ENCODE results near the gene FRRS1L.

Gene FRRS1L, protein sequence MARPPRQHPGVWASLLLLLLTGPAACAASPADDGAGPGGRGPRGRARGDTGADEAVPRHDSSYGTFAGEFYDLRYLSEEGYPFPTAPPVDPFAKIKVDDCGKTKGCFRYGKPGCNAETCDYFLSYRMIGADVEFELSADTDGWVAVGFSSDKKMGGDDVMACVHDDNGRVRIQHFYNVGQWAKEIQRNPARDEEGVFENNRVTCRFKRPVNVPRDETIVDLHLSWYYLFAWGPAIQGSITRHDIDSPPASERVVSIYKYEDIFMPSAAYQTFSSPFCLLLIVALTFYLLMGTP

DNA sequence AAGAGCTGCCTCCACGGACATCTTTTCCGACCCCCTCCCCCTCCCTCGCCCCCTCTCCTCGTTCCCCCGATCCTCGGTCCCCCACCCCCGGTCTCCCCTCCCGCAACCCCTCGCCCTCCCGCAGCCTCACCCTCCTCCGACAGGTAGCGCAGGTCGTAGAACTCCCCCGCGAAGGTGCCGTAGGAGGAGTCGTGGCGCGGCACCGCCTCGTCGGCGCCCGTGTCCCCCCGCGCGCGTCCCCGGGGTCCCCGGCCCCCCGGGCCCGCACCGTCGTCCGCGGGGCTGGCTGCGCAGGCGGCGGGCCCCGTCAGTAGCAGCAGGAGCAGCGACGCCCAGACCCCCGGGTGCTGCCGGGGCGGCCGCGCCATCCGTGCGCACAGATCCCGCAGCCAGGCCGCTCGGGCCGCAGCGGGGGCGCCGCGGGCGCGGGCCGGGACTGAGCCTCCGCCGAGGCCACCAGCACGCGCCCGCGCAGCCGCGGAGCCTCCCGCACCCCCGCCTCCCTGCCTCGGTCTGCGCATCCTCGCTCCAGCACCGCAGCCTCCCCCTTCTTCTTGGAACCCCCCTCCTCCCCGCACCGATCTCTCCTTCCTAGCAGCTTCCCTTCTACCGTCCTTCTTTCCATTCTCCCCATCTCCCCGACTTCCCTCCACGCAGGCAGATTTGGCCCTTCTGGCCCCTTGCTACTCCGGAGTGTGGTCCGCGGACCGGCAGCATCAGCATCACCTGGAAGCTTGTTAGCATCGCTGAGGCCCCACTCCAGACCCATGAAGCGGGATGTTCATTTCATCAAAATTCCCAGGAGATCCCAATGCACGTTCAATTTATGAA is at the start of gene FRRS1L:
Gene FRRS1L, minus strand, starts transcription at position 479 of the 831 bp plus-strand sequence. Its CDS starts 111 bp downstream, at position 368.
- no peaks in the 10 kb centered on the region for H3K36me3 ChIP-seq (ENCODE audit: control insufficient read depth in 2 of 2, insufficient read depth in 2 of 2, low read length in 2 of 2)
- H3K9ac ChIP-seq (ENCODE audit: low read length in 2 of 2): peak within 1 kb of the TSS in 1 of 2 donors; percentile 45
- H3K4me1 ChIP-seq (ENCODE audit: control insufficient read depth, insufficient read depth, low read length): peaks cover 4% of the 10 kb centered on the region
- H3K9me3 ChIP-seq (ENCODE audit: control insufficient read depth in 2 of 2, low read length in 2 of 2): peaks cover 3 to 4% of the 10 kb centered on the region in 2 donors
- H3K27ac ChIP-seq (ENCODE audit: low read length): no peak within 1 kb of the TSS
- H3K4me3 ChIP-seq (ENCODE audit: low read length in 2 of 2): peak within 1 kb of the TSS; percentile 74 to 77
- peaks cover 2 to 3% of the 10 kb centered on the region in 2 donors for H3K27me3 ChIP-seq (ENCODE audit: control insufficient read depth in 1 of 2, insufficient read depth in 2 of 2, low read length in 2 of 2)

DNA sequence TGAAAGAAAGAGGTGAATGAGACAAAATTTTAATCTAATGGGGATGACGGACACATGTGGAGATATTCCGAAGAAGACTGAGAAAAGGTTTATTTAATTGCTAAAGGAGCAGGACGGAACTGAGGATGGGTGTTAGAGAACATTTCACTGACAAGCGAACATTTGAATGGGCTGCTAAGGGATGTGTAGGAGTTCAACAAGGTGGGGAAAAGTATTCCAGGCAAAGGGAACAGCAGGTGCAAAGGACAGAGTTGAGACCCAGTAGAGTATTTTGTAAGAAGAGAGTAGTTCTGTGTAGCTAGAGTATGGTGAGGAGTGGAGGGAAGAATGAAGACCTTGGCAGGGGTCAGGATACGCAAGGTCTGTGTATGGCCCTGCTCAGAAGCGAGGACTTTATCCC is 47.4 kb upstream of the FRRS1L start:
- Histone ChIP-seq H3K4me3 (ENCODE audit: low read length in 2 of 2) (no peak overlapping the region), H3K9ac (ENCODE audit: low read length in 2 of 2) (no peak overlapping the region), H3K36me3 (ENCODE audit: control insufficient read depth in 2 of 2, insufficient read depth in 2 of 2, low read length in 2 of 2) (no peaks in the 10 kb centered on the region), H3K27me3 (ENCODE audit: control insufficient read depth in 1 of 2, insufficient read depth in 2 of 2, low read length in 2 of 2) (no peaks in the 10 kb centered on the region), H3K9me3 (ENCODE audit: control insufficient read depth in 2 of 2, low read length in 2 of 2) (no peaks in the 10 kb centered on the region), H3K27ac (ENCODE audit: low read length) (no peak overlapping the region), H3K4me1 (ENCODE audit: control insufficient read depth, insufficient read depth, low read length) (no peaks in the 10 kb centered on the region)

- H3K9ac ChIP-seq (ENCODE audit: low read length in 2 of 2): no peak overlapping the region
- H3K9me3 ChIP-seq (ENCODE audit: control insufficient read depth in 2 of 2, low read length in 2 of 2): no peaks in the 10 kb centered on the region
- H3K27ac ChIP-seq (ENCODE audit: low read length): no peak overlapping the region
- no peaks in the 10 kb centered on the region for H3K36me3 ChIP-seq (ENCODE audit: control insufficient read depth in 2 of 2, insufficient read depth in 2 of 2, low read length in 2 of 2)
- no peak overlapping the region for H3K4me3 ChIP-seq (ENCODE audit: low read length in 2 of 2)
- H3K27me3 ChIP-seq (ENCODE audit: control insufficient read depth in 1 of 2, insufficient read depth in 2 of 2, low read length in 2 of 2): no peaks in the 10 kb centered on the region
- H3K4me1 ChIP-seq (ENCODE audit: control insufficient read depth, insufficient read depth, low read length): no peaks in the 10 kb centered on the region
Measured at GRCh38 chr9:109213285-109214121, 46.5 kb upstream of the FRRS1L start.

DNA sequence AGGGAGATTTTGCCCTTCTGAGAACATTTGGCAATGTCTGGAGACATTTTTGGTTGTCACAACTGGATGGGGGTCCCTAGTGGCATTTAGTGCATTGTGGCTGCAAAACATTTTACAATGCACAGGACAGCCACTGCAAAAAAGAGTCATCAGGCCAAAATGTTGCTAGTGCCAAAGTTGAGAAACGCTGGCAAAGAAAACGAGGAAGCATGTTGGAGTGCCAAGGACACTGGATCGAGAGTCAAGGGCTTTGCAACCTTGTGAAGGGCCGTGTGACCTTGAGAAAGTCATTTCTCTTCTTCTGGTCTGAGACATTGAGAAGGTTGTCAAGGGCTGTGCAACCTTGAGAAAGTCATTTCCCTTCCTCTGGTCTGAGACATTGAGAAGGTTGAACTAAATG is 45.7 kb upstream of the FRRS1L start:
- H3K36me3 ChIP-seq (ENCODE audit: control insufficient read depth in 2 of 2, insufficient read depth in 2 of 2, low read length in 2 of 2): no peaks in the 10 kb centered on the region
- no peak overlapping the region for H3K9ac ChIP-seq (ENCODE audit: low read length in 2 of 2)
- no peak overlapping the region for H3K4me3 ChIP-seq (ENCODE audit: low read length in 2 of 2)
- no peaks in the 10 kb centered on the region for H3K27me3 ChIP-seq (ENCODE audit: control insufficient read depth in 1 of 2, insufficient read depth in 2 of 2, low read length in 2 of 2)
- no peaks in the 10 kb centered on the region for H3K9me3 ChIP-seq (ENCODE audit: control insufficient read depth in 2 of 2, low read length in 2 of 2)
- no peak overlapping the region for H3K27ac ChIP-seq (ENCODE audit: low read length)
- no peaks in the 10 kb centered on the region for H3K4me1 ChIP-seq (ENCODE audit: control insufficient read depth, insufficient read depth, low read length)

DNA sequence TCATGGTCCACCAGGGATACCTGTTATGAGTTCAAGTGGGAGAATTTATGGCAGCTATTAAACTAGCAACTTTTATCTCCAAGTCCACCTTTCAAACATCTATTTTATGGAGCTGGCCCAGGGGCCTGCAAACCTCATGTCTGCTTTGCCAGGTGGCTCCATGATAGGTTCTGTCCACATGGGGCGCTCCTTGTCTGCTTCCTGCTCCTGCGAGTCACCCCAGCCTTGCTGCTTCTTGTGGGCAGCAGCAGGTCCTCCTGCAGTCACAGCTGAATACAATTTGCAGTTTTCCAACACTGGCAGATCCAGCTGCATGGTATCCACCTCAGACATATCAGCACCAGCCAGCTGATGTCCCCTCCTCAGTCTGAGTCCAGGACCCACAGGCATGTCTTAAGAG is 39.6 kb upstream of the FRRS1L start:
- no peaks in the 10 kb centered on the region for H3K36me3 ChIP-seq (ENCODE audit: control insufficient read depth in 2 of 2, insufficient read depth in 2 of 2, low read length in 2 of 2)
- no peak overlapping the region for H3K27ac ChIP-seq (ENCODE audit: low read length)
- no peak overlapping the region for H3K4me3 ChIP-seq (ENCODE audit: low read length in 2 of 2)
- no peak overlapping the region for H3K9ac ChIP-seq (ENCODE audit: low read length in 2 of 2)
- H3K4me1 ChIP-seq (ENCODE audit: control insufficient read depth, insufficient read depth, low read length): no peaks in the 10 kb centered on the region
- H3K9me3 ChIP-seq (ENCODE audit: control insufficient read depth in 2 of 2, low read length in 2 of 2): no peaks in the 10 kb centered on the region
- H3K27me3 ChIP-seq (ENCODE audit: control insufficient read depth in 1 of 2, insufficient read depth in 2 of 2, low read length in 2 of 2): no peaks in the 10 kb centered on the region

GRCh38 chr9:109205526-109205925 is 38.5 kb upstream of the FRRS1L start:
- Histone ChIP-seq H3K9me3 (ENCODE audit: control insufficient read depth in 2 of 2, low read length in 2 of 2) (no peaks in the 10 kb centered on the region), H3K36me3 (ENCODE audit: control insufficient read depth in 2 of 2, insufficient read depth in 2 of 2, low read length in 2 of 2) (no peaks in the 10 kb centered on the region), H3K4me3 (ENCODE audit: low read length in 2 of 2) (no peak overlapping the region), H3K27ac (ENCODE audit: low read length) (no peak overlapping the region), H3K9ac (ENCODE audit: low read length in 2 of 2) (no peak overlapping the region), H3K4me1 (ENCODE audit: control insufficient read depth, insufficient read depth, low read length) (no peaks in the 10 kb centered on the region), H3K27me3 (ENCODE audit: control insufficient read depth in 1 of 2, insufficient read depth in 2 of 2, low read length in 2 of 2) (no peaks in the 10 kb centered on the region)

DNA sequence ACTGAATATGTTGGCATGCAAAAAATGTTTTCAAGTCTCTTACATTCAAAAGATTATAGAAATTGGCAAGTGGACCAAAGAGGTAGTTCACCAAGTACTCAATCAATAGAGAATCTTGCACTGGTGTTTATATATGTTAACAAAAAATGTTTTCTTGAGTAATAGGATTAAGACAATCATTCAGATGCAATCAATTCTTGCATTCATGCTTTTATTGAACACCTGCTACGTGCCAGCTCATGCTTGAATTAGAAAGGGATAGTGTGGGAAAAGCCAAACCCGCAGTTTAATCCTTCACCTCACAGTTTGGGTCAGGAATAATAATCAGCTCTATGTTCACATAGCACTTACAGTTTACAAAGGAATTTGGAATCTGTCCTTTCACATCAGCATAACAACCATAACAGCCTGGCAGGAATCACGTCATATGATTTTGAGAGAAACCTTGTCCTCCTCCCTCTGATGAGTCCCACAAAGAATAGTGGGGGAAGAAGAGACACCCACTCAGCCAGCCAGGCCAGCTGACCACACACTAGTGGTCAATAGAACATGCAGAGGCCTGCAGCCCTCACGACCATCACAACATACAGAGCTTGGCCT is 36.8 kb upstream of the FRRS1L start:
- H3K27ac ChIP-seq (ENCODE audit: low read length): no peak overlapping the region
- H3K4me3 ChIP-seq (ENCODE audit: low read length in 2 of 2): no peak overlapping the region
- H3K9me3 ChIP-seq (ENCODE audit: control insufficient read depth in 2 of 2, low read length in 2 of 2): no peaks in the 10 kb centered on the region
- no peaks in the 10 kb centered on the region for H3K36me3 ChIP-seq (ENCODE audit: control insufficient read depth in 2 of 2, insufficient read depth in 2 of 2, low read length in 2 of 2)
- H3K27me3 ChIP-seq (ENCODE audit: control insufficient read depth in 1 of 2, insufficient read depth in 2 of 2, low read length in 2 of 2): no peaks in the 10 kb centered on the region
- H3K4me1 ChIP-seq (ENCODE audit: control insufficient read depth, insufficient read depth, low read length): no peaks in the 10 kb centered on the region
- no peak overlapping the region for H3K9ac ChIP-seq (ENCODE audit: low read length in 2 of 2)

DNA sequence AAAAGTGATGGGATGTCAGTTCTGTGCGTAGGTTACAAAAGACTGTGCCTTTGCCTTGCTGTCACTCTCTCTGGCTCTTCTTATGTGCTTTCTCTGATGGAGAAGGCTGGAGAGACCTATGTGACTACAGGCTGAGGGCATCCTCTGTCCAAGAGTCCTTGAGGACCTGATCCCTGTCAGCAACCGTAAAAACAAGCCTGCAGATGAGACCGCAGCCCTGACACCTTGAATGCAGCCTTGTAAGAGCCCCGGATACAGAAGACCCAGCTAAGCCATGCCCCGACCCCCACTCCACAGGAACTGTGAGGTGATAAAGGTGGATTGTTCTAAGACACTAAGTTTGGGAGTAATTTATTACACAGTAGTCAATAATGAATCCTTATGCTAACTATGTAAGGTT is 32.6 kb upstream of the FRRS1L start:
- Histone ChIP-seq H3K9me3 (ENCODE audit: control insufficient read depth in 2 of 2, low read length in 2 of 2) (no peaks in the 10 kb centered on the region), H3K27me3 (ENCODE audit: control insufficient read depth in 1 of 2, insufficient read depth in 2 of 2, low read length in 2 of 2) (no peaks in the 10 kb centered on the region), H3K4me3 (ENCODE audit: low read length in 2 of 2) (no peak overlapping the region), H3K36me3 (ENCODE audit: control insufficient read depth in 2 of 2, insufficient read depth in 2 of 2, low read length in 2 of 2) (no peaks in the 10 kb centered on the region), H3K4me1 (ENCODE audit: control insufficient read depth, insufficient read depth, low read length) (no peaks in the 10 kb centered on the region), H3K27ac (ENCODE audit: low read length) (no peak overlapping the region), H3K9ac (ENCODE audit: low read length in 2 of 2) (no peak overlapping the region)

DNA sequence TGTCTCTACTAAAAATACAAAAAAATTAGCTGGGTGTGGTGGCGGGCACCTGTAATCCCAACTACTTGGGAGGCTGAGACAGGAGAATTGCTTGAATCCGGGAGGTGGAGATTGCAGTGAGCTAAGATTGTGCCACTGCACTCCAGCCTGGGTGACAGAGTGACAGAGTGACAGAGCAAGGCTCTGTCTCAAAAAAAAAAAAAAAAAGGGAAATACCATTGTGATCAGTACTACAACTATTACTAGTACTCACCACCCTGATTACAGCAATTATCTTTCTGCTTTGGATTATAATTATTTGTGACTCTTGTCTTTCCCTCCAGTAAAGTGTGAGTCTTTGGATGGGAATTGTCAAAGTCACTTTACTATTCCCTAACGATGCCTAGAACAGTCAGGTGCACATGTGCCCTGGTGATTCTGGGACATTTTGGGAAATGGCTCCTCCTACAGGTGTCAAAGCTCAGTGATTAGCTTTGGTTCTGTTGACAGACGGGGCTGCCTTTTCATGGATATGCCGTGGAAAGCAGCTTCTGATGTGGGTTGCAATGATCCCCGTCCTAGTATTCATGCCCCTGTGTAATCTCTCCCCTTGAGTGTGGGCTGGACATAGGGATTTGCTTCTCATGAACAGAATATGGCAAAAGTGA is 31.8 kb upstream of the FRRS1L start:
- no peaks in the 10 kb centered on the region for H3K27me3 ChIP-seq (ENCODE audit: control insufficient read depth in 1 of 2, insufficient read depth in 2 of 2, low read length in 2 of 2)
- H3K27ac ChIP-seq (ENCODE audit: low read length): no peak overlapping the region
- no peaks in the 10 kb centered on the region for H3K9me3 ChIP-seq (ENCODE audit: control insufficient read depth in 2 of 2, low read length in 2 of 2)
- H3K4me1 ChIP-seq (ENCODE audit: control insufficient read depth, insufficient read depth, low read length): no peaks in the 10 kb centered on the region
- H3K36me3 ChIP-seq (ENCODE audit: control insufficient read depth in 2 of 2, insufficient read depth in 2 of 2, low read length in 2 of 2): no peaks in the 10 kb centered on the region
- H3K9ac ChIP-seq (ENCODE audit: low read length in 2 of 2): no peak overlapping the region
- H3K4me3 ChIP-seq (ENCODE audit: low read length in 2 of 2): no peak overlapping the region

GRCh38 chr9:109193974-109194556 is 27.0 kb upstream of the FRRS1L start:
- no peaks in the 10 kb centered on the region for H3K27me3 ChIP-seq (ENCODE audit: control insufficient read depth in 1 of 2, insufficient read depth in 2 of 2, low read length in 2 of 2)
- no peaks in the 10 kb centered on the region for H3K9me3 ChIP-seq (ENCODE audit: control insufficient read depth in 2 of 2, low read length in 2 of 2)
- H3K27ac ChIP-seq (ENCODE audit: low read length): no peak overlapping the region
- H3K4me3 ChIP-seq (ENCODE audit: low read length in 2 of 2): no peak overlapping the region
- no peaks in the 10 kb centered on the region for H3K4me1 ChIP-seq (ENCODE audit: control insufficient read depth, insufficient read depth, low read length)
- H3K36me3 ChIP-seq (ENCODE audit: control insufficient read depth in 2 of 2, insufficient read depth in 2 of 2, low read length in 2 of 2): no peaks in the 10 kb centered on the region
- no peak overlapping the region for H3K9ac ChIP-seq (ENCODE audit: low read length in 2 of 2)

Data from stomach smooth muscle (tissue), 2 donors.